Activated CD8-positive, alpha-beta memory T cell treated with anti-CD3 and anti-CD28 coated beads, Interleukin-2, amount 10 ng/mL, durations not matched to agents 7 days and 5 days (primary cell): ENCODE measurements around the gene SDHAF3. TPM values are rescaled to one million over a fixed set of nuclear protein-coding genes. Genes with fewer than 3 reads are reported as not detected.
"Not testable (repeated sequence)": the region's sequence is repeated elsewhere in the genome, so short reads cannot be mapped to it uniquely, and the experiment has no call there.

Experiments
- ATAC-seq: fragments of 150-1000 bp; cut with Tn5 transposase; one replicate; pipeline ENCODE4 v1.10.0; 2021; ENCODE audit warnings: moderate library complexity
- CTCF ChIA-PET: fragments of 350-600 bp; sonication (Branson Sonifier 250); formaldehyde crosslinking; loops from one replicate; lab custom pipeline; 2021; ENCODE audit warnings: antibody characterized with exemption; lab: Charles Lee
- DNase-seq: peaks from one replicate; pipeline ENCODE4 v3.0.0-alpha.2; 2020
- H3K27ac Mint-ChIP-seq: one replicate; pipeline ENCODE4 v1.8.0; 2021; ENCODE audit warnings: mild to moderate bottlenecking, mixed read lengths
- H3K27me3 Mint-ChIP-seq: one replicate; pipeline ENCODE4 v1.8.0; 2021; ENCODE audit warnings: mixed read lengths
- H3K36me3 Mint-ChIP-seq: one replicate; pipeline ENCODE4 v1.8.0; 2021; ENCODE audit warnings: mild to moderate bottlenecking, mixed read lengths
- H3K4me1 Mint-ChIP-seq: one replicate; pipeline ENCODE4 v1.8.0; 2021; ENCODE audit warnings: mixed read lengths
- H3K4me3 Mint-ChIP-seq: one replicate; pipeline ENCODE4 v1.8.0; 2021; ENCODE audit warnings: mild to moderate bottlenecking, moderate library complexity, mixed read lengths
- H3K9me3 Mint-ChIP-seq: one replicate; pipeline ENCODE4 v1.8.0; 2022; ENCODE audit warnings: low read depth, mixed read lengths
- total RNA-seq, 2 experiments: library from RNA; stranded (reverse); gene quantifications; one replicate each; pipeline ENCODE4 v1.2.3, GENCODE V29; 2021

SDHAF3 gene
- total RNA-seq, 2 experiments from 2014 or later: 14.7 to 17.9 TPM

DNA sequence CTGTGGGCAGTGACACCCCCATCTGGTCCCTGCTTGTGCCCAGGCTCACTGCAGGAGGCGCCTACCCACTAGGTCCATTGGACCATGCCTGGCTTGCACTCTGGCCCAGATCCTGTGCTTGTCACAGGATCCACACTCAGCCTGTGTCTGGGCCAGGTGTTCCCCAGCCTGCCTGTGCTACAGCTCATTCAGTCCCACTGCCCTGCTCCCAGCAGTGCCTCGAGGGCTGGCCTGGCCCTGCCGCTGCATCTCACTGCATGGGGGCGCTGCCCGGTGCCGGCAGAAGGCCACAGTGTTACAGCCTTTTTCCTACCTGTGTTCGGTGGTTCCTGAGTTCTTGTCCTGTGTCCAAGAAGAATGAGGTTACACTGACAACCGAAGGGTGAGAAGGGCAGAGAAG lies 21.3 kb downstream of the SDHAF3 start:
- Mint-ChIP-seq H3K4me1 (no peaks in the 10 kb centered on the region), H3K27me3 (no peaks in the 10 kb centered on the region), H3K36me3 (peaks cover 47% of the 10 kb centered on the region), H3K4me3 (no peak overlapping the region), H3K27ac (no peak overlapping the region), H3K9me3 (peaks cover 23% of the 10 kb centered on the region)
- CTCF ChIA-PET: no interaction called here
- no peak for DNase-seq
- ATAC-seq: no peak

DNA sequence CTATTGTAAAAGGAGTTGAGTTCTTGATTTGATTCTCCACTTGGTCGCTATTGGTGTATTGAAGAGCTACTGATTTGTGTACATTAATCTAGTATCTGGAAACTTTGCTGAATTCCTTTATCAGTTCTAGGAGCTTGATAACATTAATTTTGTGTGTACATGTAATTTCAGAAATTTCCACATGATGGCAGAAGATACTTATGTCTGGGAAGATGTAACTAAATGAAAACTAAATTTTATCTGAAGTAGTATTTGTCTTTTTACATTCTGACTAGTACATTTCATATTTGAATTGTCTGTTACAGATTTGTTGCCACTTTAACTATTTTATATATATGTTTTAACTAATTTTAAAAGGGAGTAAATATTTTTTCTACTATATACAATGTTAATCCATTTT lies 27.6 kb downstream of the SDHAF3 start:
- Mint-ChIP-seq H3K27ac (no peak overlapping the region), H3K4me1 (no peaks in the 10 kb centered on the region), H3K4me3 (no peak overlapping the region), H3K27me3 (no peaks in the 10 kb centered on the region), H3K36me3 (peaks cover 22% of the 10 kb centered on the region), H3K9me3 (peaks cover 7% of the 10 kb centered on the region)
- CTCF ChIA-PET: interaction anchor here (0.9 to 1.0 kb wide), 2 partner anchors 28 to 691 kb away, joined by 3 read pairs; partner anchors contain the start of gene SDHAF3
- DNase-seq: no peak
- no peak for ATAC-seq

DNA sequence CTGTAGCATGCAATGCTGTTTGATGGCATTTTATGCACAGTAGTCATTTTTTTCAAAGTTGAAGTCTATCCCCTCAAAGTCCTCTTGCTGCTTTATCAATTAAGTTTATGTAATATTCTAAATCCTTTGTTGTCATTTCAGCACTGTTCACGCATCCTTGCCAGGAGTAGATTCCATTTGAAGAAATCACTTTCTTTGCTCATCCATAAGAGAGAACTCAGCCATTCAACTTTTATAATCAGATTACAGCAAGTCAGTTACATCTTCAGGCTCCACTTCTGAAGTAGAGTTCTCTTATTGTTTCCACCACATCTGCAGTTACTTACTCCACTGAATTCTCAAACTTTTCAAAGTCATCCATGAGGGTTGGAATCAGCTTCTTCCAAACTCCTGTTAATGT lies 32.3 kb downstream of the SDHAF3 start:
- H3K27me3 Mint-ChIP-seq: no peaks in the 10 kb centered on the region
- no peaks in the 10 kb centered on the region for H3K9me3 Mint-ChIP-seq
- H3K36me3 Mint-ChIP-seq: peaks cover 6% of the 10 kb centered on the region
- no peak for ATAC-seq
- H3K27ac Mint-ChIP-seq: no peak overlapping the region
- no peak overlapping the region for H3K4me3 Mint-ChIP-seq
- no peaks in the 10 kb centered on the region for H3K4me1 Mint-ChIP-seq
- CTCF ChIA-PET: interaction anchor here (0.7 kb wide), 1 partner anchor 544 kb away, joined by 3 read pairs; no protein-coding TSS in a partner anchor
- DNase-seq: no peak

GRCh38 chr7:97155897-97156418 lies 38.5 kb downstream of the SDHAF3 start:
- no peaks in the 10 kb centered on the region for H3K4me1 Mint-ChIP-seq
- H3K36me3 Mint-ChIP-seq: peaks cover 27% of the 10 kb centered on the region
- no peak overlapping the region for H3K4me3 Mint-ChIP-seq
- peaks cover under 1% of the 10 kb centered on the region for H3K9me3 Mint-ChIP-seq
- DNase-seq: no peak
- no peak overlapping the region for H3K27ac Mint-ChIP-seq
- CTCF ChIA-PET: no interaction called here
- no peak for ATAC-seq
- H3K27me3 Mint-ChIP-seq: no peaks in the 10 kb centered on the region

GRCh38 chr7:97159984-97160383 lies 42.5 kb downstream of the SDHAF3 start:
- H3K9me3 Mint-ChIP-seq, H3K4me1 Mint-ChIP-seq, ATAC-seq, H3K27ac Mint-ChIP-seq, CTCF ChIA-PET, DNase-seq, H3K27me3 Mint-ChIP-seq, H3K4me3 Mint-ChIP-seq: not testable (repeated sequence)
- H3K36me3 Mint-ChIP-seq: peaks cover 49% of the 10 kb centered on the region

- CTCF ChIA-PET: interaction anchor here (0.6 kb wide), 1 partner anchor 44 kb away, joined by 3 read pairs; the partner anchor contains the start of gene SDHAF3
- not testable (repeated sequence) for ATAC-seq, H3K27ac Mint-ChIP-seq, H3K4me3 Mint-ChIP-seq, DNase-seq, H3K27me3 Mint-ChIP-seq, H3K4me1 Mint-ChIP-seq
- peaks cover 13% of the 10 kb centered on the region for H3K9me3 Mint-ChIP-seq
- H3K36me3 Mint-ChIP-seq: peaks cover 58% of the 10 kb centered on the region
Observed at GRCh38 chr7:97161609-97162008, 44.1 kb downstream of the SDHAF3 start.

DNA sequence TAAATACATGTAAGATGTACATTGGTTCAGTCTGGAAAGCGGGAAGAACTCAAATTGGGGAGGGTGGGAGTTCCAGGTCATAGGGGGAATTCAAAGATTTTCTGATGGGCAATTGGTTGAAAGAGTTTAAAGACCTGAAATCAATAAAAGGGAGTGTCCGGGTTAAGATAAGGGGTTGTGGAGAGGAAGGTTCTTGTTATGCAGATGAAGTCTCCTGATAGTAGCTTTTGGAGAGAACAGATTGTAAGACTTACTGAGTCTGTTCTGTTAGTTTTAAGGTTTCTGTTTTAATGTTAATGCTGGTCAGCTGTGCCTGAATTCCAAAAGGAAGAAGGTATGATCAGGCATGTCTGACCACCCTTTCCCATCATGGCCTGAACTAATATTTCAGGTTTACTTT lies 48.8 kb downstream of the SDHAF3 start:
- Mint-ChIP-seq H3K27ac (no peak overlapping the region), H3K27me3 (no peaks in the 10 kb centered on the region), H3K4me3 (no peak overlapping the region), H3K4me1 (peaks cover 16% of the 10 kb centered on the region), H3K9me3 (peaks cover 23% of the 10 kb centered on the region), H3K36me3 (peaks cover 54% of the 10 kb centered on the region)
- no peak for DNase-seq
- ATAC-seq: no peak
- CTCF ChIA-PET: no interaction called here

- Mint-ChIP-seq H3K4me1 (peaks cover 16% of the 10 kb centered on the region), H3K4me3 (no peak overlapping the region), H3K36me3 (peaks cover 48% of the 10 kb centered on the region), H3K27ac (no peak overlapping the region), H3K9me3 (peaks cover 21% of the 10 kb centered on the region), H3K27me3 (no peaks in the 10 kb centered on the region)
- DNase-seq (no peak), ATAC-seq (peak; percentile 12)
- CTCF ChIA-PET: no interaction called here
Observed at GRCh38 chr7:97167176-97167575, 49.7 kb downstream of the SDHAF3 start.

DNA sequence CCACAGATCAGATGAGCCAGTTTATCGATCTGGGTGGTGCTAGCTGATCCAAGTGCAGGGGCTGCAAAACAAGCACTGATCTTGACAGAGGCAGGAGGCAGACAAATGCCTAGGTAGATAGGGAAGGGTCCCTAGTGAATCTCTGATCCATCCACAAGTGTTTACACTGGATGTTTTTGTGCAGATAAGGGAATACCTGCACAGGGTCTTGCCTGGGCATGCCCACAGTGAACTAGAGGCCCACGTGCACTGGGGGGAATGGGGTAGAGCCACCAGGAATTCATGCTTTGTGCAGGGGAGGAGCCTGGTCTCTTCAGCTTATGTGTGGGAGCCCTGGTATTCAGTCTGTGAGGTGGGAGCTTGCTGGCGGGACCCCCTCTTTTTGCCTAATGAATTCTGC lies 50.3 kb downstream of the SDHAF3 start:
- Mint-ChIP-seq H3K4me1 (peaks cover 16% of the 10 kb centered on the region), H3K27ac (peak overlapping the region; percentile 1), H3K27me3 (no peaks in the 10 kb centered on the region), H3K4me3 (no peak overlapping the region), H3K36me3 (peaks cover 42% of the 10 kb centered on the region), H3K9me3 (peaks cover 18% of the 10 kb centered on the region)
- CTCF ChIA-PET: no interaction called here
- ATAC-seq: no peak
- DNase-seq: no peak

- CTCF ChIA-PET: no interaction called here
- H3K27ac Mint-ChIP-seq: no peak overlapping the region
- no peaks in the 10 kb centered on the region for H3K27me3 Mint-ChIP-seq
- no peak for DNase-seq
- no peak overlapping the region for H3K4me3 Mint-ChIP-seq
- peaks cover 2% of the 10 kb centered on the region for H3K36me3 Mint-ChIP-seq
- H3K9me3 Mint-ChIP-seq: no peaks in the 10 kb centered on the region
- no peak for ATAC-seq
- peaks cover 4% of the 10 kb centered on the region for H3K4me1 Mint-ChIP-seq
Observed at GRCh38 chr7:97174303-97174702, 56.8 kb downstream of the SDHAF3 start.

DNA sequence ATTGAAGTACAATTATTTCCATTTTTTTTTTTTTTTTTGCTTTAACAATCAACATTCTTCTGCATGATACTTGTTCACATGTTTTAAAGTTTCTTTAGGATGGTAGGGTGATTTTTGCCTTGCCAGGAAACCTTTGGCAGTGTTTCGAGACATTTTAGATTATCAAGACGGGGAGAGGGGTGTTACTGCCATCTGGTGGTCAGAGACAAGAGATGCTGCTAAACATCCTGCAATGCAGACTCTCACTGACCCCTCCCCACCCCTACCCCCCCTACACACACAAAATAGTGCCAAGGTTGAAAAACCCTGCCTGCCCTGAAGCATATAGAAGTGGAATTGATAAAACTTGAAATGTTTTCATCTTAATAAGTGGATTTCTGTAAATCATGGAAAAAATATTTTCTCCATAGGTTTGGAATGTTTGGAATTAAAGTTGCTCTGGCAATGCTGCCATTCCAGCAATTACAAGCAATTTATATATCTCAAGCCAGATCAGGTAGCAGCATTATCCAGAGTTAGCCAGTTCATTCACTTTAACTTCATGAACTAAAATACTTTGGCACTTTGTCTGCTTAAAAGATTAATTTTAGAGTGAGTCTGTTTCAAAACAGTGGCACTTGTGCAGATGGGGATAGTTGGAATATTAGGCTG lies 62.1 kb downstream of the SDHAF3 start:
- no peaks in the 10 kb centered on the region for H3K27me3 Mint-ChIP-seq
- DNase-seq: peak; percentile 55
- no peak overlapping the region for H3K4me3 Mint-ChIP-seq
- peaks cover 1% of the 10 kb centered on the region for H3K4me1 Mint-ChIP-seq
- no peak overlapping the region for H3K27ac Mint-ChIP-seq
- H3K36me3 Mint-ChIP-seq: peaks cover 4% of the 10 kb centered on the region
- peak; percentile 55 for ATAC-seq
- no peaks in the 10 kb centered on the region for H3K9me3 Mint-ChIP-seq
- CTCF ChIA-PET: interaction anchor here (0.6 to 2.1 kb wide), 8 partner anchors 12 to 666 kb away, joined by 3 to 13 read pairs (median 3); partner anchors contain the start of gene SDHAF3

- peaks cover 6% of the 10 kb centered on the region for H3K27me3 Mint-ChIP-seq
- H3K27ac Mint-ChIP-seq: no peak overlapping the region
- CTCF ChIA-PET: no interaction called here
- H3K4me3 Mint-ChIP-seq: no peak overlapping the region
- DNase-seq (no peak), ATAC-seq (no peak)
- no peaks in the 10 kb centered on the region for H3K4me1 Mint-ChIP-seq
- H3K9me3 Mint-ChIP-seq: no peaks in the 10 kb centered on the region
- peaks cover 8% of the 10 kb centered on the region for H3K36me3 Mint-ChIP-seq
Observed at GRCh38 chr7:97187067-97187466, 69.6 kb downstream of the SDHAF3 start.

- DNase-seq, H3K9me3 Mint-ChIP-seq, ATAC-seq, H3K4me1 Mint-ChIP-seq, H3K36me3 Mint-ChIP-seq, H3K4me3 Mint-ChIP-seq, H3K27ac Mint-ChIP-seq: not testable (repeated sequence)
- CTCF ChIA-PET: interaction anchor here (0.9 kb wide), 1 partner anchor 10 kb away, joined by 3 read pairs; no protein-coding TSS in a partner anchor
- H3K27me3 Mint-ChIP-seq: peaks cover 21% of the 10 kb centered on the region
Observed at GRCh38 chr7:97196174-97196573, 78.7 kb downstream of the SDHAF3 start.

GRCh38 chr7:97198596-97198995 lies 81.1 kb downstream of the SDHAF3 start:
- Mint-ChIP-seq H3K27me3 (peaks cover 16% of the 10 kb centered on the region), H3K4me3 (no peak overlapping the region), H3K27ac (no peak overlapping the region), H3K36me3 (no peaks in the 10 kb centered on the region), H3K9me3 (no peaks in the 10 kb centered on the region), H3K4me1 (no peaks in the 10 kb centered on the region)
- CTCF ChIA-PET: no interaction called here
- DNase-seq (no peak), ATAC-seq (no peak)
